IMR-90 (cell line): Measurements from ENCODE around the gene PPFIBP2. TPM values are rescaled to one million over a fixed set of nuclear protein-coding genes. Genes with fewer than 3 reads are reported as not detected.

Experiments
- ATAC-seq: fragments of 200-7000 bp; cut with Tn5 transposase; 2 replicates; pipeline ENCODE4 v1.9.1; 2020; ENCODE audit warnings: low read depth, mild to moderate bottlenecking, moderate library complexity
- BruUV-seq: library from RNA; stranded (reverse); fragments of 400-500 nt; replicated peaks from 2 replicates; lab custom pipeline; 2021; lab: Mats Ljungman, UMichigan
- CTCF ChIA-PET: fragments of 300-600 bp; formaldehyde crosslinking; extraction: SDS; loops from one replicate; lab custom pipeline; 2021; ENCODE audit warnings: antibody characterized with exemption; lab: Yijun Ruan, JAX
- POLR2A ChIA-PET: fragments of 300-600 bp; sonication (Branson Sonifier 250); formaldehyde crosslinking; loops from one replicate; lab custom pipeline; 2022; ENCODE audit warnings: antibody characterized with exemption; ENCODE audit not compliant: unreplicated experiment; lab: Charles Lee
- DNase-seq: peaks from one replicate; pipeline ENCODE4 v3.0.0; 2013
- H2AFZ ChIP-seq: replicated peaks from 2 replicates; pipeline ENCODE3; 2013; ENCODE audit warnings: low read length, mild to moderate bottlenecking; ENCODE audit not compliant: poor library complexity
- H2AK5ac ChIP-seq: 2 replicates; pipeline ENCODE4 v1.6.1; 2013; ENCODE audit warnings: low read depth, low read length, inconsistent platforms
- H2AK9ac ChIP-seq: replicated peaks from 2 replicates; pipeline ENCODE3; 2013; ENCODE audit warnings: mild to moderate bottlenecking, low read depth, low read length, moderate library complexity; ENCODE audit not compliant: poor library complexity
- H2BK120ac ChIP-seq: 2 replicates; pipeline ENCODE4 v1.6.1; 2013; ENCODE audit warnings: low read depth, low read length, inconsistent platforms
- H2BK15ac ChIP-seq: 3 replicates; pipeline ENCODE4 v1.6.1; 2013; ENCODE audit warnings: low read depth, low read length, inconsistent platforms
- H2BK20ac ChIP-seq: 2 replicates; pipeline ENCODE4 v1.6.1; 2013; ENCODE audit warnings: low read depth, mild to moderate bottlenecking, inconsistent platforms, low read length, moderate library complexity
- H2BK5ac ChIP-seq: 2 replicates; pipeline ENCODE4 v1.6.1; 2013; ENCODE audit warnings: mild to moderate bottlenecking, low read depth, low read length, inconsistent platforms; ENCODE audit not compliant: poor library complexity, severe bottlenecking
- H3K14ac ChIP-seq: replicated peaks from 2 replicates; pipeline ENCODE4 v1.6.1; 2013; ENCODE audit warnings: low read depth, low read length, inconsistent platforms
- H3K18ac ChIP-seq: 2 replicates; pipeline ENCODE4 v1.6.1; 2013; ENCODE audit warnings: low read depth, low read length, control low read depth
- H3K23ac ChIP-seq: 2 replicates; pipeline ENCODE4 v1.6.1; 2013; ENCODE audit warnings: low read depth, low read length, inconsistent platforms
- H3K27ac ChIP-seq: 2 replicates; pipeline ENCODE4 v1.5.1; 2013; ENCODE audit warnings: mild to moderate bottlenecking, control low read depth, low read length; ENCODE audit not compliant: insufficient read depth
- H3K27me3 ChIP-seq: 2 replicates; pipeline ENCODE4 v1.6.1; 2013; ENCODE audit warnings: low read length; ENCODE audit not compliant: control insufficient read depth, insufficient read depth
- H3K36me3 ChIP-seq: 2 replicates; pipeline ENCODE4 v1.6.1; 2013; ENCODE audit warnings: low read length, mixed read lengths; ENCODE audit not compliant: control insufficient read depth, insufficient read depth
- H3K4ac ChIP-seq: 2 replicates; pipeline ENCODE4 v1.6.1; 2013; ENCODE audit warnings: low read depth, low read length, inconsistent platforms
- H3K4me1 ChIP-seq: 2 replicates; pipeline ENCODE4 v1.6.1; 2013; ENCODE audit warnings: low read length, mixed read lengths; ENCODE audit not compliant: control insufficient read depth, insufficient read depth
- H3K4me2 ChIP-seq: 2 replicates; pipeline ENCODE4 v1.6.1; 2013; ENCODE audit warnings: low read depth, mild to moderate bottlenecking, control low read depth, low read length, moderate library complexity
- H3K4me3 ChIP-seq: 2 replicates; pipeline ENCODE4 v1.5.1; 2013; ENCODE audit warnings: low read depth, mild to moderate bottlenecking, control low read depth, low read length, moderate library complexity; ENCODE audit not compliant: insufficient read depth
- H3K56ac ChIP-seq: 2 replicates; pipeline ENCODE4 v1.6.1; 2013; ENCODE audit warnings: low read length, inconsistent platforms; ENCODE audit not compliant: insufficient read depth; ENCODE audit errors: extremely low read depth
- H3K79me1 ChIP-seq, 2 experiments: 2 replicates each; pipeline ENCODE4 v1.6.1; 2013; ENCODE audit warnings: low read length in 2 of 2, inconsistent platforms in 1 of 2, low read depth in 1 of 2
- H3K9ac ChIP-seq: 2 replicates; pipeline ENCODE4 v1.6.1; 2013; ENCODE audit warnings: low read depth, low read length, control low read depth
- H3K9me1 ChIP-seq: 2 replicates; pipeline ENCODE4 v1.6.1; 2013; ENCODE audit warnings: low read length, inconsistent platforms; ENCODE audit not compliant: insufficient read depth
- H3K9me3 ChIP-seq: 2 replicates; pipeline ENCODE4 v1.6.1; 2013; ENCODE audit warnings: low read length; ENCODE audit not compliant: control insufficient read depth, insufficient read depth
- H4K20me1 ChIP-seq: 2 replicates; pipeline ENCODE4 v1.6.1; 2013; ENCODE audit warnings: low read length, inconsistent platforms; ENCODE audit not compliant: insufficient read depth
- H4K5ac ChIP-seq: 2 replicates; pipeline ENCODE4 v1.6.1; 2013; ENCODE audit warnings: mild to moderate bottlenecking, low read depth, low read length, control low read depth
- H4K8ac ChIP-seq, 2 experiments: 2 replicates each; pipeline ENCODE4 v1.6.1; 2013; ENCODE audit warnings: low read depth in 2 of 2, low read length in 2 of 2, control low read depth in 1 of 2, inconsistent platforms in 1 of 2
- H4K91ac ChIP-seq: 2 replicates; pipeline ENCODE4 v1.6.1; 2013; ENCODE audit warnings: low read depth, low read length, inconsistent platforms; ENCODE audit not compliant: insufficient read depth
- BHLHE40 ChIP-seq: fragments of 150-350 bp; IDR thresholded peaks from 2 replicates; pipeline ENCODE4 v1.6.1; 2016; ENCODE audit warnings: mild to moderate bottlenecking, low read depth, low read length
- CTCF ChIP-seq: conservative IDR thresholded peaks from 2 replicates; pipeline ENCODE4 v1.5.1; 2012; ENCODE audit warnings: mild to moderate bottlenecking, low read depth, low read length, improper control_type of control experiment
- ELK1 ChIP-seq: fragments of 150-350 bp; IDR thresholded peaks from 2 replicates; pipeline ENCODE4 v1.6.1; 2016; ENCODE audit warnings: low read depth, mild to moderate bottlenecking, low read length, moderate library complexity, borderline replicate concordance
- FOS ChIP-seq: fragments of 150-350 bp; IDR thresholded peaks from 2 replicates; pipeline ENCODE4 v1.6.1; 2016; ENCODE audit warnings: low read depth, low read length
- MAZ ChIP-seq: IDR thresholded peaks from 2 replicates; pipeline ENCODE4 v1.6.1; 2012; ENCODE audit warnings: low read depth, mild to moderate bottlenecking, low read length, improper control_type of control experiment, moderate library complexity, borderline replicate concordance
- MXI1 ChIP-seq: IDR thresholded peaks from 2 replicates; pipeline ENCODE4 v1.6.1; 2012; ENCODE audit warnings: low read depth, mild to moderate bottlenecking, low read length, moderate library complexity, borderline replicate concordance
- NFE2L2 ChIP-seq: fragments of 150-350 bp; IDR thresholded peaks from 2 replicates; pipeline ENCODE4 v1.6.1; 2016; ENCODE audit warnings: low read depth, mild to moderate bottlenecking, low read length
- POLR2A ChIP-seq: IDR thresholded peaks from 2 replicates; pipeline ENCODE4 v1.6.1; 2012; ENCODE audit warnings: mild to moderate bottlenecking, low read depth, low read length
- RAD21 ChIP-seq: IDR thresholded peaks from 2 replicates; pipeline ENCODE4 v1.6.1; 2012; ENCODE audit warnings: low read length, improper control_type of control experiment
- RFX5 ChIP-seq: IDR thresholded peaks from 2 replicates; pipeline ENCODE4 v1.8.0; 2012; ENCODE audit warnings: low read depth, mild to moderate bottlenecking, low read length, moderate library complexity
- USF2 ChIP-seq: fragments of 150-350 bp; IDR thresholded peaks from 2 replicates; pipeline ENCODE4 v1.6.1; 2017; ENCODE audit warnings: mild to moderate bottlenecking, antibody characterized with exemption, low read length, low read depth
- WGBS, 2 experiments: methylation state at CpG; one replicate each; pipeline versions ENCODE4 v1.1.5 to v1.1.7; 2013; ENCODE audit warnings: missing lambda C conversion rate in 2 of 2; ENCODE audit not compliant: insufficient read length in 1 of 2; ENCODE audit errors: extremely low coverage in 2 of 2; 5-methylcytosine and 5-hydroxymethylcytosine counted together
- dilution Hi-C: fragments of 300-500 bp; cut with HindIII; formaldehyde crosslinking; loops from one replicate; pipeline ENCODE4 v1.14.3; 2018; ENCODE audit warnings: low sequenced_read_pairs; ENCODE audit not compliant: unreplicated experiment
- in situ Hi-C: fragments of 300-500 bp; cut with MboI; formaldehyde crosslinking; loops from 3 replicates; pipeline ENCODE4 v1.14.3; 2019; ENCODE audit warnings: low sequenced_read_pairs, inconsistent platforms, mixed read lengths
- intact Hi-C: fragments of 100-400 bp; cut with micrococcal nuclease; formaldehyde crosslinking; loops from 2 replicates; pipeline ENCODE4 v1.10.0; 2022
- polyA plus RNA-seq, 3 experiments: library from polyadenylated mRNA; depleted of rRNA; stranded (reverse); fragments of >200 nt; gene quantifications; 2 replicates each; pipeline ENCODE4 v1.2.3, GENCODE V29; 2012; ENCODE audit warnings: low replicate concordance in 1 of 3
- total RNA-seq: library from RNA; depleted of rRNA; stranded (reverse); fragments of >200 nt; gene quantifications from 2 replicates; pipeline ENCODE4 v1.2.3, GENCODE V29; 2012

PPFIBP2 gene
- total and polyA plus RNA-seq, 2 of the 4 experiments (the other 2 are of a cell fraction) = 6.0 to 11.8 TPM

GRCh38 chr11:7595016-7595866, 81.4 kb downstream of the PPFIBP2 start (continued):
- TF ChIP-seq USF2 = no peak

- H3K23ac ChIP-seq = no peak overlapping the region
- no peak overlapping the region for H4K5ac ChIP-seq
- H2BK15ac ChIP-seq = no peak overlapping the region
- H3K79me1 ChIP-seq = no peaks in the 10 kb centered on the region
- POLR2A ChIA-PET = no interaction called here
- H2BK20ac ChIP-seq = no peak overlapping the region
- H3K4me1 ChIP-seq = peaks cover 12% of the 10 kb centered on the region
- H4K91ac ChIP-seq = no peak overlapping the region
- no peaks in the 10 kb centered on the region for H4K20me1 ChIP-seq
- no peak overlapping the region for H3K56ac ChIP-seq
- no peak overlapping the region for H3K18ac ChIP-seq
- no peak overlapping the region for H4K8ac ChIP-seq
- H3K4ac ChIP-seq = no peak overlapping the region
- H3K14ac ChIP-seq = no peak overlapping the region
- no peak overlapping the region for H2AK9ac ChIP-seq
- H3K27ac ChIP-seq = no peak overlapping the region
- no peak overlapping the region for H2BK120ac ChIP-seq
- ATAC-seq = no peak
- no TSS peak for BruUV-seq
- no peak overlapping the region for H3K4me2 ChIP-seq
- H3K4me3 ChIP-seq = no peak overlapping the region
- no peak overlapping the region for H2BK5ac ChIP-seq
- no peak for DNase-seq
- H3K9me1 ChIP-seq = 0 out of 2 replicates have a peak, but pooled peaks cover 4% of the 10 kb centered on the region
- WGBS, 2 experiments = no CpG with 5 or more reads among the region's 2 CpGs
- intact Hi-C loops = no loop called here
- dilution Hi-C loops = no loop called here
- H3K36me3 ChIP-seq = no peaks in the 10 kb centered on the region; the same call in 1 of the 2 replicates
- H2AK5ac ChIP-seq = no peak overlapping the region
- CTCF ChIA-PET = interaction anchor here (1.0 kb wide), 1 partner anchor 24 kb away, joined by 4 read pairs; no protein-coding TSS in a partner anchor
- in situ Hi-C loops = no loop called here
- no peaks in the 10 kb centered on the region for H3K9me3 ChIP-seq
- H2AFZ ChIP-seq = no peak overlapping the region
- H3K9ac ChIP-seq = no peak overlapping the region
- H3K27me3 ChIP-seq = no peaks in the 10 kb centered on the region
- TF ChIP-seq RAD21 (no peak), RFX5 (no peak), MAZ (no peak), FOS (no peak), ELK1 (no peak), CTCF (no peak), USF2 (no peak), NFE2L2 (no peak), POLR2A (no peak), MXI1 (no peak), BHLHE40 (no peak)
Observed at GRCh38 chr11:7595951-7596350, 82.2 kb downstream of the PPFIBP2 start.
